ENCODE data around the gene MRPS6. TPM values are rescaled to one million over a fixed set of nuclear protein-coding genes. Genes with fewer than 3 reads are reported as not detected.

MRPS6 gene
- total RNA-seq, 2 experiments from 2014 or later, result 114 to 117 TPM

DNA sequence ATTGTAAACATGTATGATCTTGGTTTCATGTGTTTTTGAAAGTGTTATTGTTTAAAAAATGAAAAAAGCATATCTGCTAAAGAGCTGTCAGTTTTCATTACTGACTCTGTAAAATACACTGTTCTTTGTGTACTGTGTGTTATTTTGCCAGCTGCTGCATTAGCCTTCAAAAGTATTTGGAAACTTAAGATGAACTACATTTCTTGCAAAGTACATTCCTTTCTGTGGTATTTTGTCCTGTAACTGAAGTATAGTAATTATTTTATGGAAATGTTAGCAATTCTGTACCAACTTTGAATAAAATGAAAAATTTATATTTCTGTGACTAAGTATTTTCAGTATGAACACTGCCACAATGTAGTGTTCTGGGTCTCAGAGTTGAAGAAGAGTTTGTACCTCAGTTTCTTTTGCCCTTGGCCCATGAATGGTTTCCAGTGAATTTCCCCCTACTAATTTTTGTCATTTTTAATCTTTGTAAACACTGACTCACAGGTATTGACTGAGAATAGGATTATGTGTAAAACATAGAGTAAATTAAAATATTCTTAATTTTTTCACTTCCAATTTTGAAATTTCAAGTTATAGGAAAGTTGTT lies 32.7 kb downstream of the MRPS6 start:
- Mint-ChIP-seq H3K4me3 (no peak overlapping the region), H3K27me3 (no peaks in the 10 kb centered on the region), H3K4me1 (ENCODE audit: low read depth) (peaks cover 85% of the 10 kb centered on the region), H3K27ac (peak overlapping the region; percentile 74), H3K36me3 (peaks cover 52% of the 10 kb centered on the region), H3K9me3 (no peaks in the 10 kb centered on the region)
- ChIA-PET POLR2A (interaction anchor here (0.6 kb wide), 1 partner anchor 15 kb away, joined by 3 read pairs; no protein-coding TSS in a partner anchor), CTCF (interaction anchor here (0.6 to 1.4 kb wide), 3 partner anchors 126 to 244 kb away, joined by 4 to 10 read pairs (median 4); no protein-coding TSS in a partner anchor)
- DNase-seq, result no peak
- intact Hi-C loops (cut with micrococcal nuclease), result loop anchor here (1.0 to 2.0 kb wide), 2 partner anchors 23 to 131 kb away; no protein-coding TSS in a partner anchor

DNA sequence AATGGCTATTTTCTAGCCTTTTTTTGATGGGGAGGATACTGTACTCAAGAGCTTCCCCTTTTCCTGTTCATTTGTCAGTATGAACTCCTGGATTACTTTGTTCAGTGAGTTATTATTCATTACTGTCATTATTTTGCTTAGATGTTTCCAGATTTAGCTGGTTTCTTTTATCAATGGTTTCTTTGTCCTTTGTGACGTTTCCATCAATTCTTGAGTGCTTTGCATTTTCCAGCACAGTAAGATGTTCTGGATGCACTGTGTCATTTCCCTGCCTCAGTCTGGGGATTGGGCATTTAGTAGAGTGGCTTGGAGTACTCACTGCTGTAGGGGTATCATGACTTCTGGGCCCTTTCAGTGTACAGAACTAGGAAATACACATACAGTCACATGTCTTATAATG lies 34.2 kb downstream of the MRPS6 start:
- H3K36me3 Mint-ChIP-seq, result peaks cover 53% of the 10 kb centered on the region
- CTCF ChIA-PET, result interaction anchor here (0.7 to 2.3 kb wide), 2 partner anchors 33 to 184 kb away, joined by 4 to 13 read pairs; no protein-coding TSS in a partner anchor
- H3K27ac Mint-ChIP-seq, result no peak overlapping the region
- POLR2A ChIA-PET, result interaction anchor here (1.2 kb wide), 1 partner anchor 175 kb away, joined by 3 read pairs; no protein-coding TSS in a partner anchor
- no peaks in the 10 kb centered on the region for H3K27me3 Mint-ChIP-seq
- intact Hi-C loops (cut with micrococcal nuclease), result no loop called here
- H3K4me3 Mint-ChIP-seq, result no peak overlapping the region
- no peaks in the 10 kb centered on the region for H3K9me3 Mint-ChIP-seq
- H3K4me1 Mint-ChIP-seq (ENCODE audit: low read depth), result peaks cover 84% of the 10 kb centered on the region
- DNase-seq, result no peak

DNA sequence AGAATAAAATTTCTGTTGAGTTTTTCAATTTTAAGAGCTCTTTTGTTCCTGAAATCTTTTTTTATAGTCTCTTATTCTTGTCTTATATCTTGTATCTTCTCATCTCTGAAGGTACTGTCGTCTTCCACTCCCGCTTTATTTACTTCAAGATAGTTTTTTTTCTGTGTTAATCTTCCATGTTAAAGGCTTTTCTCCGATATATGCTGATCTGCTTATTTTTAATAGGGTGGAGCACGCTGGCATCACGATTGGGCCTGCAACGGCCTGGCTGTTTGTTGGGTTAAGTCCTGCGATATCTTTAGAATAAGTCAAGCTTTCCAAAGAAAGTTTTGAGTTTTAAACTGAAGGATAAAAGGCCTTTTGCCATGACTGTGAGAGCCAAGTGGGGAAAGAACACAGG lies 35.7 kb downstream of the MRPS6 start:
- no peaks in the 10 kb centered on the region for H3K9me3 Mint-ChIP-seq
- intact Hi-C loops (cut with micrococcal nuclease), result no loop called here
- no peak overlapping the region for H3K27ac Mint-ChIP-seq
- CTCF ChIA-PET, result interaction anchor here (0.7 to 2.3 kb wide), 4 partner anchors 20 to 185 kb away, joined by 3 to 13 read pairs (median 4); no protein-coding TSS in a partner anchor
- POLR2A ChIA-PET, result no interaction called here
- no peaks in the 10 kb centered on the region for H3K27me3 Mint-ChIP-seq
- H3K4me3 Mint-ChIP-seq, result no peak overlapping the region
- H3K4me1 Mint-ChIP-seq (ENCODE audit: low read depth), result peaks cover 82% of the 10 kb centered on the region
- no peak for DNase-seq
- H3K36me3 Mint-ChIP-seq, result peaks cover 42% of the 10 kb centered on the region

DNA sequence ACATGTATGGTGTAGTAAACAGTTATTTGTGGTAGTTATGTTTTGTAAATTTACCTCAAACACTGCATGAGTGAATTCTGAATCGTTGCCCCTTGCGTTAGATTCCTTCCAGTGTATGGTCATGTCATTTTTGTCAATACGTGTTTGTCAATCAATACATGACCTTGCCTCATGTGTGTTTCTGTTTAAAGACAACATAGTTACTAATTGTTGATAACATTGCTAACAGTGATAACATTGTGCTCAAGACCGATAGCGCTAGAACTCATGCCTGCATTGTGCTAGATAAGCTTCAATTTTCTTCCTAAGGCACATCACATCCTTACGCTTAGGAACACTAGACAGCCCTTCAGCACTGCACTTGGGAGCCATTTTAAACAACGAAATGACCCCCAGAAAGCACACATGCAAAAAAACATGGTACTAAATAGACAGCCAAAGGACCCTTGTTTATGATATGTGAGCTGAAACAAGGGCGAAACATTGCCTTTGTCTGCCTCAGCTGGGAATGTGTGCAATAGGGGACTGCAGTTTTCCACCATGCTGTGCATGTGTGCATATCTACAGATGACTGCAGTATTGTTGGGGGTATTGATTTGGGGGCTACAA lies 37.3 kb downstream of the MRPS6 start:
- H3K4me1 Mint-ChIP-seq (ENCODE audit: low read depth), result peaks cover 77% of the 10 kb centered on the region
- CTCF ChIA-PET, result no interaction called here
- intact Hi-C loops (cut with micrococcal nuclease), result no loop called here

DNA sequence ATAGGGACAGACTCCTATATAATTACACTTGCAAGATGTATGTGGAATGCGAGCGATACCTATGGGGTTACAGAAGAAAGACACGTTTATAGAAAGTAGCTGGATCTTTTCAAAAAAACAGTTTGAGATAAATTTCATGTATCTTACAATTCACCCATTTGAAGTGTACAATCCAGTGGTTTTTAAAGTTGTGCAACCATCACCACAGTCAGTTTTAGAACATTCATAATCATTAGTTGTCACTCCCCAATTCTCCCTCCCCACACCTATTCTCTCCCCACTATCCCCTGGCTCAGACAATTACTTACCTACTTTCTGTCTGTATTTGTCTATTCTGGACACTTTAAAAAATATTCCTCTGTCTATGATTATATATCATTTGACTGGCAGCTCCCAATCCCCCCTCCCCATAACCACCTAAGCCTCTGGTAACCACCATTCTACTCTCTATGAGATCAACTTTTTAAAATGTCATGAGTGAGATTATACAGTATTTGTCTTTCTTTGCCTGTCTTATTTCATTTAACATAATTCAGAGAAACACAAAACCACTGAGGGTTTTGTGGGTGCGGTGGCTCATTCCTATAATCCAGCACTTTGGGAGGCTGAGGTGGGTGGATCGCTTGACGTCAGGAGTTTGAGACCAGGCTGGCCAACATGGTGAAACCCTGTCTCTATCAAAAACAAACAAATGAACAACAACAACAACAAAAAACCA lies 39.1 kb downstream of the MRPS6 start:
- Mint-ChIP-seq H3K27ac (no peak overlapping the region), H3K36me3 (peaks cover 41% of the 10 kb centered on the region), H3K4me1 (ENCODE audit: low read depth) (peaks cover 62% of the 10 kb centered on the region), H3K9me3 (no peaks in the 10 kb centered on the region), H3K4me3 (no peak overlapping the region), H3K27me3 (no peaks in the 10 kb centered on the region)
- intact Hi-C loops (cut with micrococcal nuclease), result no loop called here
- ChIA-PET CTCF (interaction anchor here (0.6 kb wide), 1 partner anchor 31 kb away, joined by 3 read pairs; no protein-coding TSS in a partner anchor), POLR2A (no interaction called here)
- no peak for DNase-seq

More for the DNA sequence above, 37.3 kb downstream of the MRPS6 start:
- DNase-seq, result no peak
- Mint-ChIP-seq H3K9me3 (no peaks in the 10 kb centered on the region), H3K27me3 (no peaks in the 10 kb centered on the region), H3K4me3 (no peak overlapping the region), H3K36me3 (peaks cover 43% of the 10 kb centered on the region), H3K27ac (no peak overlapping the region)
- POLR2A ChIA-PET, result no interaction called here

DNA sequence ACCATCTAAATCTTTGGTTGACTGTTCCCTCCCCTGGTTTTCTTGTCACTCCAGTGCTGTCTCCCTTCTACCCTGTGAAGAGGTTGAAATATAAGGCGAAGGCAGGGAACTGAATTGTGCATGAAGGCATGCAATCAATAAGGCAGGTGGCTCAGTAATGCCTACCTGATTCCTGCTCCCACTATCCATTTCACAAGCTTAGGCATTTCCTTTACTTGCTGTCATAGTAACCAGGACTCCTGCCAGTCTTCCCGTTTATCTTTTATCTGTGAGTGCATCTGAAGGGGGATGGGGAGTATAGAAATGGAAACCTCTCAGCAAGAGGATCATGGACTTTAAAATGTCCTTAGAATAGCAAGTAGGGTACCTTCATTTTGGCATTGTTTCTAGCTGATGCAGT lies 40.5 kb downstream of the MRPS6 start:
- no peaks in the 10 kb centered on the region for H3K27me3 Mint-ChIP-seq
- no peaks in the 10 kb centered on the region for H3K9me3 Mint-ChIP-seq
- H3K27ac Mint-ChIP-seq, result no peak overlapping the region
- POLR2A ChIA-PET, result no interaction called here
- CTCF ChIA-PET, result interaction anchor here (1.1 to 1.4 kb wide), 4 partner anchors 15 to 249 kb away, joined by 3 to 5 read pairs (median 3); no protein-coding TSS in a partner anchor
- DNase-seq, result no peak
- intact Hi-C loops (cut with micrococcal nuclease), result no loop called here
- no peak overlapping the region for H3K4me3 Mint-ChIP-seq
- H3K36me3 Mint-ChIP-seq, result peaks cover 38% of the 10 kb centered on the region
- peaks cover 49% of the 10 kb centered on the region for H3K4me1 Mint-ChIP-seq (ENCODE audit: low read depth)

DNA sequence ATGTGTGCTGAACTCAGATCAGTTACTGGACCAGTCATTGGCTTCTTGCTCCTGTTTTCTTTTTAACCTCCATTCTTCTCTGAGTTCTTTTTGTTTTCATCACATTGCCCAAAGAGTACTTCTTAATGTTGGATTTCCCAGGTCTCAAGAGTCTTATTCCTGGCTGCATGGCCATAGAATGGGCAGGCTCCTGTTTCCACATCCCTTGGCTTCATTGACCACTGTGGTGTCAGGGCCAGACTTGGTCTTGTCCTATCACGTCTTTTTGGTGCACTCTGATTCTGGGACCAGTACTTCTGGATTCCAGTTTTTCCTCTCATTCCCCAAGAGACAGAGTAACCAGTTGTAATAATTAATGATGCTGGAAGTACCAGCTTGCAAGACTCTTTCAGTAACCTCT lies 41.8 kb downstream of the MRPS6 start:
- intact Hi-C loops (cut with micrococcal nuclease), result no loop called here
- no peak overlapping the region for H3K4me3 Mint-ChIP-seq
- H3K4me1 Mint-ChIP-seq (ENCODE audit: low read depth), result peaks cover 48% of the 10 kb centered on the region
- no peaks in the 10 kb centered on the region for H3K9me3 Mint-ChIP-seq
- no peaks in the 10 kb centered on the region for H3K27me3 Mint-ChIP-seq
- H3K36me3 Mint-ChIP-seq, result peaks cover 37% of the 10 kb centered on the region
- DNase-seq, result no peak
- POLR2A ChIA-PET, result no interaction called here
- H3K27ac Mint-ChIP-seq, result no peak overlapping the region
- CTCF ChIA-PET, result interaction anchor here (1.3 to 1.4 kb wide), 2 partner anchors 193 to 234 kb away, joined by 3 read pairs; no protein-coding TSS in a partner anchor

DNA sequence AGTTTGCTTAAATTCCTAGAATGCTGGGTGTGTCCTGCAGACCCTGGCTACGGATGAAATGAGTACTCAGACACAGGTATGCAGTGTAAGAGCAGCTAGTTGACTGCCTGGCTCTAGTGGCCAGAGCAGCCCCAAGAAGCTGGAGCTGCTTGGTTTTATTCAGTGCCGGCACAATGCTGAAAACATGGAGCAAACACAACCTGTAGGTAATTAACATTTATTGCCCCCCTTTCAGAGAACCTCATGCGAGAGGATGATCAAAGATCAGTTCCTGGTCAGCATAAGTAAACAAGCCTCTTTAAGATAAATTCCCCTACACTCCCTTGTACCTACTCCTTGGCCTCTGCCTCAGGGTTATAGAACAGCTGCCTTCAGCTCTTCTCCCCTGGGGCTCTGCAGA lies 43.2 kb downstream of the MRPS6 start:
- Mint-ChIP-seq H3K36me3 (peaks cover 37% of the 10 kb centered on the region), H3K4me3 (no peak overlapping the region), H3K4me1 (ENCODE audit: low read depth) (peaks cover 45% of the 10 kb centered on the region), H3K9me3 (no peaks in the 10 kb centered on the region), H3K27me3 (no peaks in the 10 kb centered on the region), H3K27ac (no peak overlapping the region)
- no peak for DNase-seq
- POLR2A ChIA-PET, result no interaction called here
- CTCF ChIA-PET, result interaction anchor here (1.0 kb wide), 1 partner anchor 231 kb away, joined by 3 read pairs; no protein-coding TSS in a partner anchor
- intact Hi-C loops (cut with micrococcal nuclease), result no loop called here

DNA sequence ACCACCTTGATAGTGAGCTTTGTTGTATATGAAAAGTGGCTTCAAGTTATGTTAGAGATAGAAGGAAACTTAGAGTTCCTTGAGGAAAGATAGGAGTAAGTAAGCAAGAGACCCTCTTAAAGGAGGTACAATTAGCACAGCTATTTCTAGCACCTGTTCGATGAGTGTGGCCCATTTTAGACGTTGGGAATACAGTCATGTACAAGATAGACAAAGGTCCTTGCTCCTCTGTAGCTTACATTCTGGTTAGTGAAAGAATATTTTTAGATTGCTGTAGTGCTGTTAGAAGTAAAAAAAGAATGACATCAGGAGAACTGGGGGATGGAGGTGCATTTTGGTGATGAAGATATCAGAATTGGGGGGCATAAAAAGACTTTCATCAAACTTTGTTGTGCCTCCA lies 47.5 kb downstream of the MRPS6 start:
- peaks cover 19% of the 10 kb centered on the region for H3K4me1 Mint-ChIP-seq (ENCODE audit: low read depth)
- CTCF ChIA-PET, result interaction anchor here (0.7 to 2.1 kb wide), 3 partner anchors 13 to 197 kb away, joined by 3 to 7 read pairs (median 3); no protein-coding TSS in a partner anchor

DNA sequence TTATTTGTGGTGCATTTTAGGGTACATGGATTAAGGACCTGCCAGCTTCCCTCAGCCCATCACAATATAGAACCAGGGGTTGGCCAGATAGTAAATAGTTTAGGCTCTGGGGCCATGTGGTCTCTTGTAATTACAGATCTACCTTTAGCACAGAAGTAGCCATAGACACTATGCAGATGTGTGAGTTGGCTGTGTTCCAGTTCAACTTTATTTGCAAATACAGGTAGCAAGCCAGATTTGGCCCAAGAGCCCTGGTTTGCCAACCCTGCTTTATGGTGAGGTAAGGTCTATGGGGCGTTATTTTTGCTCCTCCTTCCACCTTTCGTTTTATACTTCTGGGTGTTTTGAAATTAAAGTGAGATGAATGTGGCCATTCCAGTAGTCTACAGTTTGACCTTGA lies 48.7 kb downstream of the MRPS6 start:
- Mint-ChIP-seq H3K4me3 (no peak overlapping the region), H3K4me1 (ENCODE audit: low read depth) (peaks cover 24% of the 10 kb centered on the region), H3K27me3 (no peaks in the 10 kb centered on the region), H3K27ac (no peak overlapping the region), H3K9me3 (peaks cover 5% of the 10 kb centered on the region), H3K36me3 (peaks cover 46% of the 10 kb centered on the region)
- ChIA-PET POLR2A (no interaction called here), CTCF (interaction anchor here (2.1 kb wide), 1 partner anchor 198 kb away, joined by 7 read pairs; no protein-coding TSS in a partner anchor)
- intact Hi-C loops (cut with micrococcal nuclease), result no loop called here
- DNase-seq, result no peak

More for the DNA sequence above, 47.5 kb downstream of the MRPS6 start:
- no peaks in the 10 kb centered on the region for H3K27me3 Mint-ChIP-seq
- DNase-seq, result no peak
- H3K36me3 Mint-ChIP-seq, result peaks cover 43% of the 10 kb centered on the region
- POLR2A ChIA-PET, result no interaction called here
- intact Hi-C loops (cut with micrococcal nuclease), result no loop called here
- H3K4me3 Mint-ChIP-seq, result no peak overlapping the region
- peaks cover 5% of the 10 kb centered on the region for H3K9me3 Mint-ChIP-seq
- H3K27ac Mint-ChIP-seq, result no peak overlapping the region

DNA sequence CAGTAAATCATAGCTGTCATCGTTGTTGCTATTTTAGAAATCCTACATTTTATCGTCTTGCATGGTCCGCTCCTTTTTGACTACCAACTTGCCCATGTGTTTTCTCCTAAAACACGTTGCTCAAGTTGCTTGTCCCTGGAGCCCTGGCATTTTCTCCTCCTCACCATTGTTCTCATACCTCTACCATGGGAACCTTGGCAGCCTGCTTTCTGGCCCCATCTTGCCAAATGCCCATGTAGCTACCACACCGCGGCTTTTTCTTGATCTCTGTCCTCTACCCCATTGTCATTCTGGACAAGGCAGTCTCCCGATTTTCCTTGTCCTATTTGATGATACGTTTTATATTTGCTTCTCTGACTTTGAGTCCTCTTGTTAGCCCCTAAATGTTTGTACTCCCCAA lies 50.2 kb downstream of the MRPS6 start:
- POLR2A ChIA-PET, result interaction anchor here (1.1 kb wide), 1 partner anchor 37 kb away, joined by 3 read pairs; no protein-coding TSS in a partner anchor
- H3K27ac Mint-ChIP-seq, result no peak overlapping the region
- peaks cover 33% of the 10 kb centered on the region for H3K4me1 Mint-ChIP-seq (ENCODE audit: low read depth)
- H3K4me3 Mint-ChIP-seq, result no peak overlapping the region
- no peaks in the 10 kb centered on the region for H3K27me3 Mint-ChIP-seq
- peaks cover 46% of the 10 kb centered on the region for H3K36me3 Mint-ChIP-seq
- intact Hi-C loops (cut with micrococcal nuclease), result no loop called here
- no peak for DNase-seq
- CTCF ChIA-PET, result interaction anchor here (1.1 kb wide), 1 partner anchor 10 kb away, joined by 4 read pairs; no protein-coding TSS in a partner anchor
- peaks cover 5% of the 10 kb centered on the region for H3K9me3 Mint-ChIP-seq

DNA sequence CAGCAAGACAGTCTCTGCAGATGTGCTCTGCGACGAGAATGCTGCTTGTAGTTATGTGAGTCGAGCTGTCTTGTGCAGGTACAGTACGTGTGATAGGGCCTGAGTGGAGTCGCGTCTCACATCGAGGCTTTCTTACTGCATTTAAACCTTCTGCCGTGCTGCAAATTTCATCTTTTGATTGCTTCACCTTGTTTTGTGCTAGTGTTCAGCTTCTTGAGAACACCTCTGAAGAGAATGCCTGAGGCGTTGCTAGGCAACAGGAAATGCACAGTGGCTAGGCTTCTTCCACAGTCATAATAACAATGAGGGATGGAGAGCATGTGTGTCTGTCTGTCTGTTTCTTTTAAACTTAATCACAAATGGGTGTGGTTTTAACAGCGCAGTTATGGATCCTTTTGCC lies 52.9 kb downstream of the MRPS6 start:
- DNase-seq, result no peak
- POLR2A ChIA-PET, result no interaction called here
- H3K4me3 Mint-ChIP-seq, result no peak overlapping the region
- H3K27ac Mint-ChIP-seq, result no peak overlapping the region
- H3K27me3 Mint-ChIP-seq, result no peaks in the 10 kb centered on the region
- peaks cover 5% of the 10 kb centered on the region for H3K9me3 Mint-ChIP-seq
- CTCF ChIA-PET, result interaction anchor here (1.0 to 1.1 kb wide), 2 partner anchors 76 to 203 kb away, joined by 3 read pairs; no protein-coding TSS in a partner anchor
- peaks cover 51% of the 10 kb centered on the region for H3K4me1 Mint-ChIP-seq (ENCODE audit: low read depth)
- intact Hi-C loops (cut with micrococcal nuclease), result loop anchor here (5.0 kb wide), 1 partner anchor 44 kb away; no protein-coding TSS in a partner anchor
- peaks cover 55% of the 10 kb centered on the region for H3K36me3 Mint-ChIP-seq

All from activated CD4-positive, alpha-beta memory T cell treated with anti-CD3 and anti-CD28 coated beads for 36 hours (primary cell).